T-cell (primary cell): ENCODE results near the gene CDK5R2. TPM values are rescaled to one million over a fixed set of nuclear protein-coding genes. Genes with fewer than 3 reads are reported as not detected.

Experiments used
- ATAC-seq, 4 experiments: fragments of 200-7000 bp in 3 of 4; fragments of 150-1000 bp in 1 of 4; cut with Tn5 transposase; replicated peaks in 1 of 4; 1 replicate in 3 of 4; 2 replicates in 1 of 4; pipeline ENCODE4 v1.10.0; 2021; ENCODE audit warnings: moderate library complexity in 3 of 4, mild to moderate bottlenecking in 2 of 4, moderate number of reproducible peaks in 1 of 4
- CTCF ChIA-PET, 2 donors: fragments of 300-600 bp; sonication (Branson Sonifier 250); formaldehyde crosslinking; loops; one replicate each; lab custom pipeline; 2022; ENCODE audit warnings: antibody characterized with exemption in 2 of 2; lab: Charles Lee
- POLR2A ChIA-PET, 2 donors: fragments of 300-600 bp; sonication (Branson Sonifier 250); formaldehyde crosslinking; loops; one replicate each; lab custom pipeline; 2022; ENCODE audit warnings: antibody characterized with exemption in 2 of 2; lab: Charles Lee
- DNase-seq, 35 experiments: peaks; one replicate each; pipeline versions ENCODE4 v3.0.0 to v3.0.0-alpha.2; 2013 to 2023
- H3K27ac ChIP-seq: one replicate; pipeline ENCODE4 v1.5.1; 2013; ENCODE audit warnings: low read length
- H3K27me3 ChIP-seq, 2 experiments: replicated peaks in 1 of 2; 1 replicate in 1 of 2; 2 replicates in 1 of 2; pipeline versions ENCODE4 v1.6.1 to v1.7.0; 2013; ENCODE audit warnings: low read length in 1 of 2, mixed read lengths in 1 of 2; ENCODE audit not compliant: control insufficient read depth in 2 of 2, insufficient read depth in 2 of 2; ENCODE audit errors: extremely low read depth in 1 of 2
- H3K36me3 ChIP-seq, 2 donors: 1 replicate in 1 of 2; 2 replicates in 1 of 2; pipeline versions ENCODE4 v1.6.1 to v1.7.0; 2013; ENCODE audit warnings: low read length in 1 of 2; ENCODE audit not compliant: control insufficient read depth in 2 of 2, insufficient read depth in 1 of 2; ENCODE audit errors: extremely low read depth in 1 of 2
- H3K4me1 ChIP-seq, 2 experiments: 1 replicate in 1 of 2; 2 replicates in 1 of 2; pipeline versions ENCODE4 v1.6.1 to v1.7.0; 2013; ENCODE audit warnings: low read length in 2 of 2, mixed read lengths in 1 of 2; ENCODE audit not compliant: insufficient read depth in 2 of 2, control insufficient read depth in 1 of 2; ENCODE audit errors: extremely low read depth in 1 of 2
- H3K4me3 ChIP-seq, 2 donors: 1 replicate in 1 of 2; 2 replicates in 1 of 2; pipeline versions ENCODE4 v1.5.1 to v1.7.0; 2013; ENCODE audit warnings: mild to moderate bottlenecking in 2 of 2, low read length in 1 of 2, moderate library complexity in 1 of 2; ENCODE audit not compliant: control insufficient read depth in 1 of 2; ENCODE audit errors: extremely low read depth in 1 of 2
- H3K9me3 ChIP-seq: 2 replicates; pipeline ENCODE4 v1.7.0; 2013
- H3K27ac Mint-ChIP-seq, 2 donors: one replicate each; pipeline ENCODE4 v1.8.0; 2020 to 2021; ENCODE audit warnings: mild to moderate bottlenecking in 2 of 2, mixed read lengths in 2 of 2
- H3K27me3 Mint-ChIP-seq, 2 donors: one replicate each; pipeline ENCODE4 v1.8.0; 2021 to 2022; ENCODE audit warnings: mixed read lengths in 2 of 2
- H3K36me3 Mint-ChIP-seq: one replicate; pipeline ENCODE4 v1.8.0; 2021; ENCODE audit warnings: mixed read lengths
- H3K4me1 Mint-ChIP-seq, 3 donors: one replicate each; pipeline ENCODE4 v1.8.0; 2020 to 2022; ENCODE audit warnings: mixed read lengths in 3 of 3, mild to moderate bottlenecking in 1 of 3
- H3K4me3 Mint-ChIP-seq, 3 donors: one replicate each; pipeline ENCODE4 v1.8.0; 2020 to 2022; ENCODE audit warnings: mild to moderate bottlenecking in 3 of 3, mixed read lengths in 3 of 3, moderate library complexity in 3 of 3
- H3K9me3 Mint-ChIP-seq, 3 donors: one replicate each; pipeline ENCODE4 v1.8.0; 2020 to 2022; ENCODE audit warnings: mixed read lengths in 3 of 3
- WGBS: methylation state at CpG from one replicate; pipeline ENCODE4 v1.1.5; 2013; ENCODE audit warnings: missing lambda C conversion rate; ENCODE audit not compliant: insufficient coverage; 5-methylcytosine and 5-hydroxymethylcytosine counted together
- total RNA-seq, 35 experiments: library from RNA in 6 of 35; stranded (reverse) in 6 of 35; fragments of 120-200 nt in 1 of 35; gene quantifications; one replicate each; pipeline versions ENCODE4 v1.2.1 to v1.2.4 and lab custom pipeline; 2013 to 2026

Gene CDK5R2
- total RNA-seq, 5 donors from 2014 or later (not counting 1 experiment from before 2014, with no cell fraction given), result not detected

DNA sequence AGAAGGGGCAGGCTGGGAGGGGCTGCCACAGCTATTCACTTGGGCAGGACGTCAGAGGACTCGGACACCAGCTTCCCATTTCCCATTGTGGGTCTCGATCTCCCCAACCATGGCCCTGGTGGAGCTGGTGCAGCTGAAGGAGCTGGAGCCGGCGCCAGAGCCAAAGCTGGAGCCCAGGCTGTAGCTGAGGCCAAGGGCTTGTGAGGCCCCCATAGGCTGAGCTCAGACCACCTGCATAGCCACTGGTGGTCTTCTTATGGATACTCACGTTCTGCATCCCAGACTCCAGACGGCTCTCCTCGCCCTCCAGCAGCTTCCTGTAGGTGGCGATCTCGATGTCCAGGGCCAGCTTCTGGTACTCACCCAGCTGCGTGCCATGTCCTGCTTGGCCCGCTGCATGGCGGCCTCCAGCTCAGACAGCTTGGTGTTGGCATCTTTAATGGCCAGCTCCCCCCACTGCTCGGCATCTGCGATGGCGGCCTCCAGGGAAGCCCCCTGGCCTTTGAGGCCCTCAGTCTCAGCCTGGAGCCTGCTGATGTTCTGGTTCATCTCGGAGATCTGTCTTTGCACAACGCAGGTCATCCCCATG, 6.0 kb upstream of the CDK5R2 start:
- CTCF ChIA-PET, result no interaction called here
- no peaks in the 10 kb centered on the region for H3K4me1 ChIP-seq
- H3K4me3 ChIP-seq, result no peak overlapping the region
- H3K27ac ChIP-seq, result no peak overlapping the region
- no peak overlapping the region for H3K4me3 Mint-ChIP-seq
- no peak for DNase-seq
- POLR2A ChIA-PET, result no interaction called here
- no peak for ATAC-seq
- peaks cover 4 to 48% of the 10 kb centered on the region in 2 experiments for H3K27me3 ChIP-seq
- peaks cover 0 to 5% (median 0%) of the 10 kb centered on the region in 3 donors for H3K4me1 Mint-ChIP-seq
- no peak overlapping the region for H3K27ac Mint-ChIP-seq
- H3K36me3 Mint-ChIP-seq, result no peaks in the 10 kb centered on the region
- no peaks in the 10 kb centered on the region for H3K9me3 ChIP-seq
- no peaks in the 10 kb centered on the region for H3K9me3 Mint-ChIP-seq
- H3K27me3 Mint-ChIP-seq, result peaks cover 61 to 67% of the 10 kb centered on the region in 2 donors
- no peaks in the 10 kb centered on the region for H3K36me3 ChIP-seq
- 76% methylated on average over 18 of the region's 18 CpGs for WGBS

GRCh38 chr2:218954541-218955300, 4.7 kb upstream of the CDK5R2 start:
- H3K27me3 Mint-ChIP-seq, result peaks cover 66 to 76% of the 10 kb centered on the region in 2 donors
- peaks cover 4 to 52% of the 10 kb centered on the region in 2 experiments for H3K27me3 ChIP-seq
- DNase-seq, result no peak

DNA sequence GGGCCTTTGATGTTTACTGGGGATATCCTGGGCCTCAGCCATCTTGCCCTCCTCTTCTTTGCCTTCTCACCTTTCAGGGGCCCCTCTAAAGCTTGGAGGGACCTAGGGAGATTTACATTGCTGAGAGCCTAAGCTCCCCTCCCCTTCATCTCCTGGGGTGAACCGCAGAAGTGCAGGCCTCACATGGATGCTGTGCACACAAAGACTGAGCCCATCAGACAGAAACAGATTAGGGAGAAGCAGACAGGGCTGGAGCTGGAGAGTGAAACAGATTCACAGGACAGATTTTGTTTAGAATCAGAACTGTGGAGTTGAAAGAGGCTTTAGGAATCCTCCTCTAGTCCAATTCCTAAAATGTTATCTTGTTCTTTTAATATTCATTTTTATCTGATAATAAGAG, 3.4 kb upstream of the CDK5R2 start:
- Mint-ChIP-seq H3K27ac (no peak overlapping the region), H3K9me3 (no peaks in the 10 kb centered on the region), H3K4me3 (no peak overlapping the region), H3K27me3 (peaks cover 61 to 76% of the 10 kb centered on the region in 2 donors), H3K36me3 (no peaks in the 10 kb centered on the region), H3K4me1 (peaks cover 7 to 20% (median 8%) of the 10 kb centered on the region in 3 donors)
- H3K36me3 ChIP-seq, result no peaks in the 10 kb centered on the region
- no peak overlapping the region for H3K4me3 ChIP-seq
- ATAC-seq (no peak), DNase-seq (no peak)
- peaks cover 0 to 20% of the 10 kb centered on the region in 2 experiments for H3K4me1 ChIP-seq
- ChIA-PET POLR2A (no interaction called here), CTCF (no interaction called here)
- H3K27me3 ChIP-seq, result peaks cover 3 to 59% of the 10 kb centered on the region in 2 experiments
- no peak overlapping the region for H3K27ac ChIP-seq
- WGBS, result no CpG with 5 or more reads among the region's 1 CpG
- H3K9me3 ChIP-seq, result no peaks in the 10 kb centered on the region

More at GRCh38 chr2:218954541-218955300, 4.7 kb upstream of the CDK5R2 start:
- Histone ChIP-seq H3K4me3 (no peak overlapping the region), H3K36me3 (no peaks in the 10 kb centered on the region), H3K27ac (no peak overlapping the region), H3K4me1 (peaks cover 0 to 9% of the 10 kb centered on the region in 2 experiments), H3K9me3 (no peaks in the 10 kb centered on the region)
- Mint-ChIP-seq H3K36me3 (no peaks in the 10 kb centered on the region), H3K9me3 (no peaks in the 10 kb centered on the region), H3K27ac (no peak overlapping the region), H3K4me1 (peaks cover 4 to 13% (median 5%) of the 10 kb centered on the region in 3 donors), H3K4me3 (no peak overlapping the region)
- POLR2A ChIA-PET, result no interaction called here
- 78% methylated on average over 4 of the region's 8 CpGs for WGBS
- CTCF ChIA-PET, result interaction anchor here in 1 of 2 donors (0.6 kb wide), 1 partner anchor 43 kb away, joined by 10 read pairs; no protein-coding TSS in a partner anchor
- no peak for ATAC-seq

GRCh38 chr2:218957671-218958070, 1.8 kb upstream of the CDK5R2 start:
- Histone ChIP-seq H3K4me3 (no peak overlapping the region), H3K9me3 (no peaks in the 10 kb centered on the region), H3K36me3 (no peaks in the 10 kb centered on the region), H3K27ac (no peak overlapping the region), H3K27me3 (peaks cover 11 to 66% of the 10 kb centered on the region in 2 experiments), H3K4me1 (peaks cover 0 to 29% of the 10 kb centered on the region in 2 experiments)
- 72% methylated on average over 4 of the region's 4 CpGs for WGBS
- peaks cover 11 to 28% (median 16%) of the 10 kb centered on the region in 3 donors for H3K4me1 Mint-ChIP-seq
- no peak overlapping the region for H3K4me3 Mint-ChIP-seq
- no peak overlapping the region for H3K27ac Mint-ChIP-seq
- H3K27me3 Mint-ChIP-seq, result peaks cover 61 to 80% of the 10 kb centered on the region in 2 donors
- CTCF ChIA-PET, result no interaction called here
- no peak for DNase-seq
- H3K9me3 Mint-ChIP-seq, result no peaks in the 10 kb centered on the region
- no peaks in the 10 kb centered on the region for H3K36me3 Mint-ChIP-seq
- ATAC-seq, result no peak
- POLR2A ChIA-PET, result no interaction called here

GRCh38 chr2:218958276-218958675, 1.2 kb upstream of the CDK5R2 start:
- Histone ChIP-seq H3K4me3 (no peak overlapping the region), H3K27me3 (peaks cover 11 to 70% of the 10 kb centered on the region in 2 experiments), H3K36me3 (no peaks in the 10 kb centered on the region), H3K9me3 (no peaks in the 10 kb centered on the region), H3K27ac (no peak overlapping the region), H3K4me1 (peaks cover 0 to 35% of the 10 kb centered on the region in 2 experiments)
- Mint-ChIP-seq H3K9me3 (no peaks in the 10 kb centered on the region), H3K4me1 (peaks cover 11 to 28% (median 18%) of the 10 kb centered on the region in 3 donors), H3K4me3 (peak overlapping the region in 1 of 3 donors; percentile 68), H3K27ac (no peak overlapping the region), H3K27me3 (peaks cover 58 to 80% of the 10 kb centered on the region in 2 donors), H3K36me3 (no peaks in the 10 kb centered on the region)
- ATAC-seq (no peak), DNase-seq (no peak)
- ChIA-PET CTCF (no interaction called here), POLR2A (no interaction called here)
- WGBS, result no CpG with 5 or more reads among the region's 1 CpG

DNA sequence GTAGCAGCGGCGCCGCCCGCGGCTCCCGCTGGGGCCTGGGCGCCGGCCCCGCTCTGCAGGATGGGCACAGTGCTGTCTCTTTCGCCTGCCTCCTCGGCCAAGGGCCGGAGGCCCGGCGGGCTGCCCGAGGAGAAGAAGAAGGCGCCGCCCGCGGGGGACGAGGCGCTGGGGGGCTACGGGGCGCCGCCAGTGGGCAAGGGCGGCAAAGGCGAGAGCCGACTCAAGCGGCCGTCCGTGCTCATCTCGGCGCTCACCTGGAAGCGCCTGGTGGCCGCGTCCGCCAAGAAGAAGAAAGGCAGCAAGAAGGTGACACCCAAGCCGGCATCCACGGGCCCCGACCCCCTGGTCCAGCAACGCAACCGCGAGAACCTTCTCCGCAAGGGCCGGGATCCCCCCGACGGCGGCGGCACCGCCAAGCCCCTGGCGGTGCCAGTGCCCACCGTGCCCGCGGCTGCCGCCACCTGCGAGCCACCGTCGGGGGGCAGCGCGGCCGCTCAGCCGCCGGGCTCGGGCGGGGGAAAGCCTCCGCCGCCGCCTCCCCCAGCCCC, 369 bp downstream of the CDK5R2 start:
- ATAC-seq, result peak in 1 of 4 experiments; percentile 5
- Histone ChIP-seq H3K4me1 (peaks cover 0 to 36% of the 10 kb centered on the region in 2 experiments), H3K27me3 (peaks cover 24 to 69% of the 10 kb centered on the region in 2 experiments), H3K36me3 (no peaks in the 10 kb centered on the region), H3K4me3 (peak overlapping the region in 1 of 2 donors; percentile 15), H3K27ac (no peak overlapping the region), H3K9me3 (no peaks in the 10 kb centered on the region)
- H3K4me3 Mint-ChIP-seq, result peak overlapping the region in 1 of 3 donors; percentile 68
- ChIA-PET POLR2A (interaction anchor here in 1 of 2 donors (0.5 kb wide), 1 partner anchor 8 kb away, joined by 4 read pairs; no protein-coding TSS in a partner anchor), CTCF (interaction anchor here (0.6 to 0.7 kb wide), 2 partner anchors 15 to 62 kb away, joined by 3 to 15 read pairs; no protein-coding TSS in a partner anchor)
- H3K4me1 Mint-ChIP-seq, result peaks cover 11 to 28% (median 18%) of the 10 kb centered on the region in 3 donors
- DNase-seq, result no peak
- H3K36me3 Mint-ChIP-seq, result no peaks in the 10 kb centered on the region
- no peak overlapping the region for H3K27ac Mint-ChIP-seq
- WGBS, result 4% methylated on average over 67 of the region's 67 CpGs
- H3K9me3 Mint-ChIP-seq, result peaks cover 0 to 4% (median 0%) of the 10 kb centered on the region in 3 donors
- H3K27me3 Mint-ChIP-seq, result peaks cover 61 to 81% of the 10 kb centered on the region in 2 donors
